ENCODE results near the gene AGAP1. TPM values are rescaled to one million over a fixed set of nuclear protein-coding genes. Genes with fewer than 3 reads are reported as not detected.

The AGAP1 gene
- polyA plus RNA-seq, 2 of the 4 experiments (the other 2 are of a cell fraction): 20.2 to 21.9 TPM

GRCh38 chr2:235961711-235962110 is 467.9 kb downstream of the AGAP1 start:
- H3K4me3 ChIP-seq: no peak overlapping the region
- ATAC-seq (no peak), FAIRE-seq (no peak), DNase-seq (ENCODE audit: low read depth in 1 of 2, low spot score in 1 of 2) (no peak)
- POLR2A ChIA-PET: no interaction called here
- CTCF ChIA-PET: interaction anchor here (1.8 kb wide), 1 partner anchor 15 kb away, joined by 9 read pairs; no protein-coding TSS in a partner anchor
- TF ChIP-seq MAX (IDR thresholded peaks at IDR 0.05) (no peak), MAZ (IDR thresholded peaks at IDR 0.05; ENCODE audit: borderline replicate concordance, low read depth, low read length) (no peak), NPAS2 (CRISPR knock-in tag; IDR thresholded peaks at IDR 0.05; ENCODE audit: borderline replicate concordance) (no peak), CBX2 (IDR thresholded peaks at IDR 0.05; ENCODE audit: borderline replicate concordance, low read depth) (no peak), RNF2 (IDR thresholded peaks at IDR 0.05; ENCODE audit: borderline replicate concordance, low read depth) (no peak), ZSCAN20 (CRISPR knock-in tag; IDR thresholded peaks at IDR 0.05) (no peak), RCOR1 (IDR thresholded peaks at IDR 0.05; ENCODE audit: low read depth, low read length) (no peak)
- H3K9me3 ChIP-seq: no peaks in the 10 kb centered on the region
- no peak overlapping the region for H3K27ac ChIP-seq
- no peaks in the 10 kb centered on the region for H3K4me1 ChIP-seq
- no peak overlapping the region for H3K4me2 ChIP-seq
- WGBS (ENCODE audit: missing lambda C conversion rate): 89% methylated on average over 12 of the region's 12 CpGs

GRCh38 chr2:235963853-235964577 is 470.2 kb downstream of the AGAP1 start:
- ATAC-seq (no peak), FAIRE-seq (no peak), DNase-seq (ENCODE audit: low read depth in 1 of 2, low spot score in 1 of 2) (no peak)
- WGBS (ENCODE audit: missing lambda C conversion rate): 93% methylated on average over 17 of the region's 17 CpGs
- TF ChIP-seq ZNF302 (CRISPR knock-in tag; IDR thresholded peaks at IDR 0.05) (no peak), EP300 (IDR thresholded peaks at IDR 0.05) (no peak), MAX (IDR thresholded peaks at IDR 0.05) (no peak), RCOR1 (IDR thresholded peaks at IDR 0.05; ENCODE audit: low read depth, low read length) (no peak), JUNB (IDR thresholded peaks at IDR 0.05) (no peak), REST (IDR thresholded peaks at IDR 0.05) (no peak), GATA3 (IDR thresholded peaks at IDR 0.05; ENCODE audit: borderline replicate concordance) (no peak), NR3C1 (IDR thresholded peaks at IDR 0.05) (no peak), RFX5 (IDR thresholded peaks at IDR 0.05) (no peak)
- POLR2A ChIA-PET: no interaction called here
- no peak overlapping the region for H3K4me2 ChIP-seq
- H3K27ac ChIP-seq: no peak overlapping the region
- no peaks in the 10 kb centered on the region for H3K9me3 ChIP-seq
- CTCF ChIA-PET: interaction anchor here (0.8 to 1.4 kb wide), 6 partner anchors 8 to 214 kb away, joined by 3 to 4 read pairs (median 4); no protein-coding TSS in a partner anchor
- H3K4me1 ChIP-seq: no peaks in the 10 kb centered on the region
- no peak overlapping the region for H3K4me3 ChIP-seq

GRCh38 chr2:235964787-235965390 is 471.0 kb downstream of the AGAP1 start:
- FAIRE-seq (no peak), ATAC-seq (no peak), DNase-seq (ENCODE audit: low read depth in 1 of 2, low spot score in 1 of 2) (no peak)
- ChIA-PET CTCF (interaction anchor here (1.0 to 1.4 kb wide), 3 partner anchors 10 to 213 kb away, joined by 3 to 4 read pairs (median 4); no protein-coding TSS in a partner anchor), POLR2A (no interaction called here)
- TF ChIP-seq HEYL (CRISPR knock-in tag; IDR thresholded peaks at IDR 0.05) (no peak), PHF8 (IDR thresholded peaks at IDR 0.05; ENCODE audit: borderline replicate concordance, low read depth) (no peak), BHLHE40 (IDR thresholded peaks at IDR 0.05; ENCODE audit: low read depth, low read length) (no peak), TP53 (CRISPR knock-in tag; IDR thresholded peaks at IDR 0.05) (no peak), ZFP36 (IDR thresholded peaks at IDR 0.05; ENCODE audit: borderline replicate concordance, partially characterized antibody) (no peak), HDAC2 (IDR thresholded peaks at IDR 0.05) (no peak), EP300 (IDR thresholded peaks at IDR 0.05) (no peak), RAD21 (conservative IDR thresholded peaks at IDR 0.05 in 1 of 2, IDR thresholded peaks at IDR 0.05 in 1 of 2) (no peak), RCOR1 (IDR thresholded peaks at IDR 0.05; ENCODE audit: low read depth, low read length) (no peak), RNF2 (IDR thresholded peaks at IDR 0.05; ENCODE audit: borderline replicate concordance, low read depth) (no peak), CBX2 (IDR thresholded peaks at IDR 0.05; ENCODE audit: borderline replicate concordance, low read depth) (no peak), KDM5A (IDR thresholded peaks at IDR 0.05) (no peak), SMC3 (IDR thresholded peaks at IDR 0.05) (no peak), HOXA7 (CRISPR knock-in tag; IDR thresholded peaks at IDR 0.05) (no peak), HMGXB4 (CRISPR knock-in tag; IDR thresholded peaks at IDR 0.05; ENCODE audit: borderline replicate concordance) (no peak), FOSB (CRISPR knock-in tag; IDR thresholded peaks at IDR 0.05) (no peak), JUN (IDR thresholded peaks at IDR 0.05) (no peak)
- WGBS (ENCODE audit: missing lambda C conversion rate): 88% methylated on average over 13 of the region's 13 CpGs
- Histone ChIP-seq H3K9me3 (no peaks in the 10 kb centered on the region), H3K27ac (no peak overlapping the region), H3K4me1 (no peaks in the 10 kb centered on the region), H3K4me2 (no peak overlapping the region), H3K4me3 (no peak overlapping the region)

All from A549 (cell line).